Right atrium auricular region (tissue), 2 donors: ENCODE measurements around the gene RAB4A. TPM values are rescaled to one million over a fixed set of nuclear protein-coding genes. Genes with fewer than 3 reads are reported as not detected.

ENCODE experiments used
- DNase-seq: peaks from one replicate; pipeline ENCODE4 v3.0.0-alpha.2; 2019; ENCODE audit warnings: low spot score
- H3K27ac ChIP-seq, 2 donors: fragments of 200-600 bp; sonication (generic); 1 replicate in 1 of 2; 2 replicates in 1 of 2; pipeline ENCODE4 v1.5.1; 2016 to 2019
- H3K27me3 ChIP-seq, 2 donors: fragments of 200-600 bp; sonication (generic); one replicate each; pipeline versions ENCODE4 v1.5.1 to v1.6.0; 2017 to 2019
- H3K36me3 ChIP-seq: fragments of 200-600 bp; sonication (generic); one replicate; pipeline ENCODE4 v1.5.1; 2016
- H3K4me1 ChIP-seq, 2 donors: fragments of 200-600 bp; sonication (generic); one replicate each; pipeline versions ENCODE4 v1.5.1 to v1.6.0; 2017 to 2019
- H3K4me3 ChIP-seq, 2 donors: fragments of 200-600 bp; sonication (generic); 1 replicate in 1 of 2; 2 replicates in 1 of 2; pipeline ENCODE4 v1.5.1; 2017 to 2019; ENCODE audit warnings: mild to moderate bottlenecking in 1 of 2, moderate library complexity in 1 of 2
- H3K9me3 ChIP-seq, 2 donors: fragments of 200-600 bp; sonication (generic); one replicate each; pipeline ENCODE4 v1.5.1; 2019
- total RNA-seq, 2 donors: library from RNA; depleted of rRNA; stranded (reverse); fragments of >200 nt; gene quantifications; one replicate each; pipeline ENCODE4 v1.1.0, GENCODE V29; 2016
- TF ChIP-seq, protein P1 (sequence below), 2 donors: fragments of 200-600 bp; sonication (generic); IDR thresholded peaks; one replicate each; pipeline ENCODE4 v1.5.1; 2019; ENCODE audit warnings: antibody characterized with exemption in 2 of 2

Gene RAB4A
- total RNA-seq, 2 donors from 2014 or later: 44.4 to 60.8 TPM

DNA sequence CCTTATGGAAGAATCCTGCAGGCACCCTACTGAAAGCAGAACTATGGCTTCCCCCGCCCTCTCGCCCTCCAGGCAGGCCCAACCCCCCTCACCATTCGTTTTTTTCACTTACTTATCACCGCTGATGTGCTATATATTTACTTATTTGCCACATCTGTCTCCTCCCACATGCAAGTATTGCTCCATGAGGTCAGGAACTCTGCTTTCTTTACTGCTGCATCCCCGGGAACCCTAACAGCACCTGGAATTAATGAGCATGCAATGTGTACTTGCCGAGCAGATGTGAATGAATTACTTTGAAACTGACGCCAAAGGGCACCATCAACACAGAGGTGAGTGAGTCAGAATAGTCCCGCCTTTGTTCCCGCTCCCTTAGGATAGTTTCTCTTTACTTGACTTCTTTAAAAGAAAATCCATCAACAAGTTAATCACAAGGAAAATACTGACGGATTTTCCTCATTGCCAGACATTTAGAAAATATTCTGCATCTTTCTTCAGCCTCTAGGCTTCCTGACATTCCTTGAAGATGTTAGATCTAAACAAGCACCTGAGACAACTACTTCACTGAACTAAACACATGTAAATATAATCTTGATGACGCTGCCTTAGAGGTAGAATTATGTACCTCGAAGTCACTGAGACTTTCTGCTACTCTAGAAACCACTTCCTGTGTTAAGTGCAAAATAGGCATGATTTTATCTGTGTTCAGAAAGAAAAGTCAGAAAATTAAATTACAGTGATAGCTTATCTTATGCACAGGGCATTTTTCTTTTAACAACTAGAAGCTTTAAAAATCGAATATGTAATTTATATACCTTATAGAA is 17.5 kb upstream of the RAB4A start:
- H3K4me3 ChIP-seq: no peak overlapping the region
- DNase-seq: no peak
- no peak overlapping the region for H3K27ac ChIP-seq
- H3K9me3 ChIP-seq: no peaks in the 10 kb centered on the region
- H3K36me3 ChIP-seq: no peaks in the 10 kb centered on the region
- no peaks in the 10 kb centered on the region for H3K27me3 ChIP-seq
- peaks cover 0 to 6% of the 10 kb centered on the region in 2 donors for H3K4me1 ChIP-seq
- TF ChIP-seq, protein P1, sequence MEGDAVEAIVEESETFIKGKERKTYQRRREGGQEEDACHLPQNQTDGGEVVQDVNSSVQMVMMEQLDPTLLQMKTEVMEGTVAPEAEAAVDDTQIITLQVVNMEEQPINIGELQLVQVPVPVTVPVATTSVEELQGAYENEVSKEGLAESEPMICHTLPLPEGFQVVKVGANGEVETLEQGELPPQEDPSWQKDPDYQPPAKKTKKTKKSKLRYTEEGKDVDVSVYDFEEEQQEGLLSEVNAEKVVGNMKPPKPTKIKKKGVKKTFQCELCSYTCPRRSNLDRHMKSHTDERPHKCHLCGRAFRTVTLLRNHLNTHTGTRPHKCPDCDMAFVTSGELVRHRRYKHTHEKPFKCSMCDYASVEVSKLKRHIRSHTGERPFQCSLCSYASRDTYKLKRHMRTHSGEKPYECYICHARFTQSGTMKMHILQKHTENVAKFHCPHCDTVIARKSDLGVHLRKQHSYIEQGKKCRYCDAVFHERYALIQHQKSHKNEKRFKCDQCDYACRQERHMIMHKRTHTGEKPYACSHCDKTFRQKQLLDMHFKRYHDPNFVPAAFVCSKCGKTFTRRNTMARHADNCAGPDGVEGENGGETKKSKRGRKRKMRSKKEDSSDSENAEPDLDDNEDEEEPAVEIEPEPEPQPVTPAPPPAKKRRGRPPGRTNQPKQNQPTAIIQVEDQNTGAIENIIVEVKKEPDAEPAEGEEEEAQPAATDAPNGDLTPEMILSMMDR (IDR thresholded peaks at IDR 0.05): no peak

DNA sequence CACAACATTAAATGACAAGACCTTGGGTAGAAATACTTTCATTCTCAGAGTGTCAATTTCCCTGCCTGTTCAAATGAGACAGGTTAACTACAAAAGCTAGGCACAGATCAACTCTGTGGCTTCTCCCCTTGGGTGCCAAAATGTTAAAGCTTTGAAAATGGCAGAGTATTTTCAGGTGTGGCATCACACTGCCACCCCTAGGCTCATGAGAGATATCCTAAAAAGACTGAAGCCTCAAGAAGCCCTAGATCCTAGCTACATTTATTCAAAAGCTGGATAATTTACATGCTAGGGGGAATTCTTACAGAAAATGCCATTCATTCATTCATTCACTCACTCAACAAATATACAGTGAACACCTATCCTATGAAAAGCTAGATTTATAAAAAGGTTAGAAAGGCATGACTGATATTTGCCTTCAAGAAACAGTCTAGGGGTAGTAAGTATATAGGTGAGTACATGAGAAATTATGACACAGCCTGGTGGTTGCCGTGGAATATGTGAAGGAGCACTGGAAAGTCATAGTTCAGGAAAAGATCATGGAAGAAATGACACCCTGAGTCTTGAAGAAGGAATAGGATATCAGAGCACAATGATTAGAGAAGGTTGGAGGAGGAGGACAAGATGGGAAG is 15.9 kb upstream of the RAB4A start:
- H3K36me3 ChIP-seq: no peaks in the 10 kb centered on the region
- H3K4me1 ChIP-seq: peaks cover 0 to 6% of the 10 kb centered on the region in 2 donors
- H3K4me3 ChIP-seq: no peak overlapping the region
- no peak for DNase-seq
- no peaks in the 10 kb centered on the region for H3K9me3 ChIP-seq
- TF ChIP-seq, protein P1 (IDR thresholded peaks at IDR 0.05): peak in 1 of 2 donors; percentile 52
- no peaks in the 10 kb centered on the region for H3K27me3 ChIP-seq
- no peak overlapping the region for H3K27ac ChIP-seq

DNA sequence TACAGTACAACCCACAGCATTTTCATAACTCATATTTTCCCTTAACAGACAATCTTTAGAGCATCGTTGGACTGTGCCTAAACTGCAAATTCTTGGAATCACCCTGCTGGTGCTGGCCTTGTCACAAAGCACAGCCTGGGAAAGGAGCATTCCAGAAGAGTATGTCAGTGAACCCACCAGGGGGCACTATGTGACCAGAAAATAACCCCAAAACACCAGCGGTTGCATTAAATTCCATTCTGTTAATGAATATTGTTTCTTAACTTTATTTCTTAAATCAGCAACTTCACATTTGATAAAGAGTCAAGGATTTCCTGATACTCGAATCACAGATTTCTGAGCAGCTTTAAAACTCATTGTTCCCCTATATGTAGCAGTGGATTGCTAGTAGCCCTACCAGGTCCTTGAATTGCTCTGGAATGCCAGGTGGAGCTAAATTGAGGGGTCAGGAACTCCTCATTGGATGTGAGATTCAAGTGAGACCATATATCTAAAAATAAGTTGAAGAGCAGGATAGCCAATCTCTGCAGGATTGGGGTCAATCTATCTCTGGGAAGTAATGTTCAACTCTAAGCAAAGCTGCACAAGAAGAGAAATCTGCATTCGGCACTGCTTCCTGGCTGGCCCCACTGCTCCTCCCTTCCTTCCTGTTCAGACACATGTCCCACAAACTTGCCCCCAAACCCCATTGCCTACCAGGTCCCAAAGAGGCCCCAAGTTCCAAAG is 12.7 kb upstream of the RAB4A start:
- H3K4me3 ChIP-seq: no peak overlapping the region
- peaks cover 0 to 6% of the 10 kb centered on the region in 2 donors for H3K4me1 ChIP-seq
- H3K27ac ChIP-seq: no peak overlapping the region
- DNase-seq: no peak
- H3K9me3 ChIP-seq: no peaks in the 10 kb centered on the region
- no peaks in the 10 kb centered on the region for H3K36me3 ChIP-seq
- H3K27me3 ChIP-seq: no peaks in the 10 kb centered on the region
- TF ChIP-seq, protein P1 (IDR thresholded peaks at IDR 0.05): peak; percentile 71 to 86

DNA sequence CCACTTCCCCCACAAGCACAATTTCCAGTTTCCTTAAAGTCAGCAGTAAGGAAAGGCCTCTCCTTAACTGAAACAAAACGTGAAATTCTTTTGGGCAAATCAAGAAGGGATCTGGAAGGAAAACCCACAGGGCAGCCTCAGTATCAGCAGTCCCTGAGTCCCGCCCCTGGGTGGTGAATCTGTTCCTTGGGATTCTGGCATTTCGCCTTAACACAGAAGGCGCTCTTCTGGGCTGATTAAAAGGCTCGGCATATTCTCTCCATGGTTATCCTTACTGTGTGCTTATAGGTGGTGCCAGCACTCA is 12.2 kb upstream of the RAB4A start:
- Histone ChIP-seq H3K4me1 (peaks cover 0 to 6% of the 10 kb centered on the region in 2 donors), H3K27ac (no peak overlapping the region), H3K9me3 (no peaks in the 10 kb centered on the region), H3K27me3 (no peaks in the 10 kb centered on the region), H3K4me3 (no peak overlapping the region), H3K36me3 (no peaks in the 10 kb centered on the region)
- DNase-seq: no peak
- TF ChIP-seq, protein P1 (IDR thresholded peaks at IDR 0.05): no peak

DNA sequence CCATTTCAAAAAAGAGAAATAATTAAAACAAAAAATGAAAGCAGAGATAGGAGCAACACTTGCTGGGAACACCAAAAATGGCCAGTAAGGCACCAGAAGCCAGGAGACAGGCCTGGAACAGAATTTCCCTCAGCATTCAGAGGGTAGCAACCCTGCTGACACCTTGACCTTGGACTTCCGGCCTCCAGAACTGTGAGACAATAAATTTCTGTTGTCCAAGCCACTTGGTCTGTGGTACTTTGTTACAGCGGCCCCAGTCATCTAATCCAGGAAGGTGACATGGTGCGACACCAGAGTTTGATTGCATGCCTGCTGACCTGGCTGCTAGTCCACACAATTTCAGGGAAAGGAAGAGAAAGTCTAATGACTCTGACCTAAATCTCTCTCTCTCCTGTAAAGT is 10.6 kb upstream of the RAB4A start:
- Histone ChIP-seq H3K36me3 (no peaks in the 10 kb centered on the region), H3K27ac (no peak overlapping the region), H3K4me3 (no peak overlapping the region), H3K9me3 (no peaks in the 10 kb centered on the region), H3K27me3 (no peaks in the 10 kb centered on the region), H3K4me1 (peaks cover 0 to 6% of the 10 kb centered on the region in 2 donors)
- TF ChIP-seq, protein P1 (IDR thresholded peaks at IDR 0.05): no peak
- no peak for DNase-seq
